Fibroblast of villous mesenchyme (primary cell): ENCODE data around the gene PTPRQ. TPM values are rescaled to one million over a fixed set of nuclear protein-coding genes. Genes with fewer than 3 reads are reported as not detected.

Experiments
- DNase-seq: peaks from one replicate; pipeline ENCODE4 v3.0.0-alpha.2; 2010; ENCODE audit warnings: low read depth
- H3K4me3 ChIP-seq: 2 replicates; pipeline ENCODE4 v1.5.1; 2011; ENCODE audit warnings: low read depth, mild to moderate bottlenecking, low read length
- CTCF ChIP-seq: IDR thresholded peaks from 2 replicates; pipeline ENCODE4 v1.5.1; 2012; ENCODE audit warnings: low read depth, mild to moderate bottlenecking, low read length; ENCODE audit not compliant: insufficient read depth
- total RNA-seq: library from RNA; depleted of rRNA; stranded (reverse); fragments of >200 nt; gene quantifications from 2 replicates; pipeline ENCODE4 v1.2.3, GENCODE V29; 2012

Gene PTPRQ
- total RNA-seq, 1 donor = 5.6 TPM

- DNase-seq = no peak
- no peak overlapping the region for H3K4me3 ChIP-seq
- TF ChIP-seq CTCF = no peak
Measured at GRCh38 chr12:80581783-80582182, 137.7 kb downstream of the PTPRQ start.

GRCh38 chr12:80582431-80582830, 138.4 kb downstream of the PTPRQ start:
- DNase-seq = no peak
- no peak for TF ChIP-seq CTCF
- H3K4me3 ChIP-seq = no peak overlapping the region

GRCh38 chr12:80589077-80589476, 145.0 kb downstream of the PTPRQ start:
- no peak overlapping the region for H3K4me3 ChIP-seq
- no peak for TF ChIP-seq CTCF
- DNase-seq = no peak

GRCh38 chr12:80590085-80590484, 146.1 kb downstream of the PTPRQ start:
- no peak overlapping the region for H3K4me3 ChIP-seq
- TF ChIP-seq CTCF = no peak
- no peak for DNase-seq

- H3K4me3 ChIP-seq = no peak overlapping the region
- TF ChIP-seq CTCF = no peak
- DNase-seq = peak; percentile 74
Measured at GRCh38 chr12:80593766-80594165, 149.7 kb downstream of the PTPRQ start.

GRCh38 chr12:80596509-80596908, 152.5 kb downstream of the PTPRQ start:
- no peak for TF ChIP-seq CTCF
- no peak overlapping the region for H3K4me3 ChIP-seq
- no peak for DNase-seq

- TF ChIP-seq CTCF = peak; percentile 47
- DNase-seq = peak; percentile 74
- no peak overlapping the region for H3K4me3 ChIP-seq
Measured at GRCh38 chr12:80598004-80598606, 154.1 kb downstream of the PTPRQ start.
